WTC11 (cell line): ENCODE measurements around the gene ZBTB4. TPM values are rescaled to one million over a fixed set of nuclear protein-coding genes. Genes with fewer than 3 reads are reported as not detected.

ENCODE experiments used
- ATAC-seq: fragments of 200-7000 bp; cut with Tn5 transposase; 2 replicates; pipeline ENCODE4 v1.10.0; 2021; ENCODE audit warnings: mild to moderate bottlenecking, moderate library complexity
- CTCF ChIA-PET: fragments of 300-600 bp; sonication (Branson Sonifier 250); formaldehyde crosslinking; loops from one replicate; lab custom pipeline; 2021; ENCODE audit warnings: antibody characterized with exemption; lab: Charles Lee
- POLR2A ChIA-PET: fragments of 350-600 bp; sonication (Branson Sonifier 250); formaldehyde crosslinking; loops from one replicate; lab custom pipeline; 2021; ENCODE audit warnings: antibody characterized with exemption; lab: Charles Lee
- DNase-seq: peaks from one replicate; pipeline ENCODE4 v3.0.0; 2021; ENCODE audit warnings: low spot score
- H3K27ac Mint-ChIP-seq: 2 replicates; pipeline ENCODE4 v1.8.0; 2021; ENCODE audit warnings: mixed read lengths
- H3K27me3 Mint-ChIP-seq: 2 replicates; pipeline ENCODE4 v1.8.0; 2021; ENCODE audit warnings: low read depth, mild to moderate bottlenecking, moderate library complexity, mixed read lengths
- H3K36me3 Mint-ChIP-seq: 2 replicates; pipeline ENCODE4 v1.8.0; 2021; ENCODE audit warnings: mixed read lengths
- H3K4me1 Mint-ChIP-seq: 2 replicates; pipeline ENCODE4 v1.8.0; 2022; ENCODE audit warnings: mixed read lengths
- H3K4me3 Mint-ChIP-seq: 2 replicates; pipeline ENCODE4 v1.8.0; 2021; ENCODE audit warnings: mild to moderate bottlenecking, moderate library complexity, mixed read lengths
- H3K9me3 Mint-ChIP-seq: 2 replicates; pipeline ENCODE4 v1.8.0; 2021; ENCODE audit warnings: mixed read lengths
- CREM ChIP-seq: sonication (generic); formaldehyde crosslinking; IDR thresholded peaks from 2 replicates; pipeline ENCODE4 v1.8.1; 2022; ENCODE audit warnings: mild to moderate bottlenecking, missing genetic modification reagents, moderate library complexity
- ETV6 ChIP-seq: sonication (generic); formaldehyde crosslinking; IDR thresholded peaks from 2 replicates; pipeline ENCODE4 v1.8.1; 2022; ENCODE audit warnings: mild to moderate bottlenecking, missing genetic modification reagents
- FOXJ3 ChIP-seq: sonication (generic); formaldehyde crosslinking; IDR thresholded peaks from 2 replicates; pipeline ENCODE4 v1.9.0; 2021; ENCODE audit warnings: missing genetic modification reagents, mild to moderate bottlenecking, borderline replicate concordance
- FOXK1 ChIP-seq: sonication (generic); formaldehyde crosslinking; IDR thresholded peaks from 2 replicates; pipeline ENCODE4 v1.8.0; 2022; ENCODE audit warnings: mild to moderate bottlenecking, moderate library complexity, missing genetic modification reagents
- JAZF1 ChIP-seq: fragments of 250-450 bp; sonication (Bioruptor Pico); IDR thresholded peaks from 2 replicates; pipeline ENCODE4 v1.9.0; 2021; ENCODE audit warnings: moderate library complexity, mild to moderate bottlenecking, inconsistent platforms
- MXD4 ChIP-seq: fragments of 250-450 bp; sonication (Bioruptor Pico); IDR thresholded peaks from 2 replicates; pipeline ENCODE4 v1.8.0; 2021; ENCODE audit warnings: mild to moderate bottlenecking, moderate library complexity, borderline replicate concordance
- PRRX2 ChIP-seq: fragments of 250-450 bp; sonication (Bioruptor Pico); IDR thresholded peaks from 2 replicates; pipeline ENCODE4 v1.8.0; 2021; ENCODE audit warnings: mild to moderate bottlenecking
- RELA ChIP-seq: sonication (generic); formaldehyde crosslinking; IDR thresholded peaks from 2 replicates; pipeline ENCODE4 v1.8.1; 2022; ENCODE audit warnings: missing genetic modification reagents, mild to moderate bottlenecking, borderline replicate concordance
- TP53 ChIP-seq: sonication (generic); formaldehyde crosslinking; IDR thresholded peaks from 2 replicates; pipeline ENCODE4 v1.8.1; 2023; ENCODE audit warnings: mild to moderate bottlenecking, missing genetic modification reagents
- ZNF121 ChIP-seq: sonication (generic); formaldehyde crosslinking; IDR thresholded peaks from 2 replicates; pipeline ENCODE4 v1.8.0; 2023; ENCODE audit warnings: missing genetic modification reagents
- total RNA-seq: library from RNA; stranded (reverse); gene quantifications from 3 replicates; pipeline ENCODE4 v1.2.3, GENCODE V29; 2021
- TF ChIP-seq, protein P1 (sequence below): fragments of 250-450 bp; sonication (Bioruptor Pico); IDR thresholded peaks from 2 replicates; pipeline ENCODE4 v1.9.0; 2021; ENCODE audit warnings: mild to moderate bottlenecking, borderline replicate concordance
- TF ChIP-seq, protein P2 (sequence below): fragments of 250-450 bp; sonication (Bioruptor Pico); IDR thresholded peaks from 2 replicates; pipeline ENCODE4 v1.9.0; 2021; ENCODE audit warnings: mild to moderate bottlenecking
- TF ChIP-seq, protein P3 (sequence below): fragments of 200-600 bp; IDR thresholded peaks from 2 replicates; pipeline ENCODE4 v1.8.0; 2022; ENCODE audit warnings: antibody characterized with exemption
- TF ChIP-seq, protein P4 (sequence below): sonication (generic); formaldehyde crosslinking; IDR thresholded peaks from 2 replicates; pipeline ENCODE4 v1.8.1; 2022; ENCODE audit warnings: low read depth, mild to moderate bottlenecking, moderate library complexity, missing genetic modification reagents, borderline replicate concordance
- TF ChIP-seq, protein P5 (sequence below): sonication (generic); formaldehyde crosslinking; IDR thresholded peaks from 2 replicates; pipeline ENCODE4 v1.8.0; 2023; ENCODE audit warnings: missing genetic modification reagents
- TF ChIP-seq, protein P6 (sequence below): sonication (generic); formaldehyde crosslinking; IDR thresholded peaks from 2 replicates; pipeline ENCODE4 v1.8.1; 2023; ENCODE audit warnings: mild to moderate bottlenecking, moderate library complexity, missing genetic modification reagents
- TF ChIP-seq, protein P7 (sequence below): sonication (generic); formaldehyde crosslinking; IDR thresholded peaks from 2 replicates; pipeline ENCODE4 v1.8.1; 2023; ENCODE audit warnings: mild to moderate bottlenecking, missing genetic modification reagents, borderline replicate concordance

ZBTB4 gene
- total RNA-seq, 1 experiment from 2014 or later: 14.6 TPM

DNA sequence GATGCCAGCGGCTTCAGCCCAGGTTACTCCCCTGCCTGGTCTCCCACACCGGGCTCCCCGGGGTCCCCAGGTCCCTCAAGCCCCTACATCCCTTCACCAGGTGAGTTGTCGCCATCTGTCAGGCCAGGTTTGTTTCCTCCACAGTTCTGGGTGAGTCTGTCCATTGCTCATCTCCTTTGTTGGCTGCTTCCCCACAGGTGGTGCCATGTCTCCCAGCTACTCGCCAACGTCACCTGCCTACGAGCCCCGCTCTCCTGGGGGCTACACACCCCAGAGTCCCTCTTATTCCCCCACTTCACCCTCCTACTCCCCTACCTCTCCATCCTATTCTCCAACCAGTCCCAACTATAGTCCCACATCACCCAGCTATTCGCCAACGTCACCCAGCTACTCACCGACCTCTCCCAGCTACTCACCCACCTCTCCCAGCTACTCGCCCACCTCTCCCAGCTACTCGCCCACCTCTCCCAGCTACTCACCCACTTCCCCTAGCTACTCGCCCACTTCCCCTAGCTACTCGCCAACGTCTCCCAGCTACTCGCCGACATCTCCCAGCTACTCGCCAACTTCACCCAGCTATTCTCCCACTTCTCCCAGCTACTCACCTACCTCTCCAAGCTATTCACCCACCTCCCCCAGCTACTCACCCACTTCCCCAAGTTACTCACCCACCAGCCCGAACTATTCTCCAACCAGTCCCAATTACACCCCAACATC, 33.6 kb upstream of the ZBTB4 start (continued):
- TF ChIP-seq, protein P1, sequence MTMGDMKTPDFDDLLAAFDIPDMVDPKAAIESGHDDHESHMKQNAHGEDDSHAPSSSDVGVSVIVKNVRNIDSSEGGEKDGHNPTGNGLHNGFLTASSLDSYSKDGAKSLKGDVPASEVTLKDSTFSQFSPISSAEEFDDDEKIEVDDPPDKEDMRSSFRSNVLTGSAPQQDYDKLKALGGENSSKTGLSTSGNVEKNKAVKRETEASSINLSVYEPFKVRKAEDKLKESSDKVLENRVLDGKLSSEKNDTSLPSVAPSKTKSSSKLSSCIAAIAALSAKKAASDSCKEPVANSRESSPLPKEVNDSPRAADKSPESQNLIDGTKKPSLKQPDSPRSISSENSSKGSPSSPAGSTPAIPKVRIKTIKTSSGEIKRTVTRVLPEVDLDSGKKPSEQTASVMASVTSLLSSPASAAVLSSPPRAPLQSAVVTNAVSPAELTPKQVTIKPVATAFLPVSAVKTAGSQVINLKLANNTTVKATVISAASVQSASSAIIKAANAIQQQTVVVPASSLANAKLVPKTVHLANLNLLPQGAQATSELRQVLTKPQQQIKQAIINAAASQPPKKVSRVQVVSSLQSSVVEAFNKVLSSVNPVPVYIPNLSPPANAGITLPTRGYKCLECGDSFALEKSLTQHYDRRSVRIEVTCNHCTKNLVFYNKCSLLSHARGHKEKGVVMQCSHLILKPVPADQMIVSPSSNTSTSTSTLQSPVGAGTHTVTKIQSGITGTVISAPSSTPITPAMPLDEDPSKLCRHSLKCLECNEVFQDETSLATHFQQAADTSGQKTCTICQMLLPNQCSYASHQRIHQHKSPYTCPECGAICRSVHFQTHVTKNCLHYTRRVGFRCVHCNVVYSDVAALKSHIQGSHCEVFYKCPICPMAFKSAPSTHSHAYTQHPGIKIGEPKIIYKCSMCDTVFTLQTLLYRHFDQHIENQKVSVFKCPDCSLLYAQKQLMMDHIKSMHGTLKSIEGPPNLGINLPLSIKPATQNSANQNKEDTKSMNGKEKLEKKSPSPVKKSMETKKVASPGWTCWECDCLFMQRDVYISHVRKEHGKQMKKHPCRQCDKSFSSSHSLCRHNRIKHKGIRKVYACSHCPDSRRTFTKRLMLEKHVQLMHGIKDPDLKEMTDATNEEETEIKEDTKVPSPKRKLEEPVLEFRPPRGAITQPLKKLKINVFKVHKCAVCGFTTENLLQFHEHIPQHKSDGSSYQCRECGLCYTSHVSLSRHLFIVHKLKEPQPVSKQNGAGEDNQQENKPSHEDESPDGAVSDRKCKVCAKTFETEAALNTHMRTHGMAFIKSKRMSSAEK (CRISPR knock-in tag): no peak
- no peak for TF ChIP-seq TP53 (CRISPR knock-in tag)
- TF ChIP-seq, protein P2, sequence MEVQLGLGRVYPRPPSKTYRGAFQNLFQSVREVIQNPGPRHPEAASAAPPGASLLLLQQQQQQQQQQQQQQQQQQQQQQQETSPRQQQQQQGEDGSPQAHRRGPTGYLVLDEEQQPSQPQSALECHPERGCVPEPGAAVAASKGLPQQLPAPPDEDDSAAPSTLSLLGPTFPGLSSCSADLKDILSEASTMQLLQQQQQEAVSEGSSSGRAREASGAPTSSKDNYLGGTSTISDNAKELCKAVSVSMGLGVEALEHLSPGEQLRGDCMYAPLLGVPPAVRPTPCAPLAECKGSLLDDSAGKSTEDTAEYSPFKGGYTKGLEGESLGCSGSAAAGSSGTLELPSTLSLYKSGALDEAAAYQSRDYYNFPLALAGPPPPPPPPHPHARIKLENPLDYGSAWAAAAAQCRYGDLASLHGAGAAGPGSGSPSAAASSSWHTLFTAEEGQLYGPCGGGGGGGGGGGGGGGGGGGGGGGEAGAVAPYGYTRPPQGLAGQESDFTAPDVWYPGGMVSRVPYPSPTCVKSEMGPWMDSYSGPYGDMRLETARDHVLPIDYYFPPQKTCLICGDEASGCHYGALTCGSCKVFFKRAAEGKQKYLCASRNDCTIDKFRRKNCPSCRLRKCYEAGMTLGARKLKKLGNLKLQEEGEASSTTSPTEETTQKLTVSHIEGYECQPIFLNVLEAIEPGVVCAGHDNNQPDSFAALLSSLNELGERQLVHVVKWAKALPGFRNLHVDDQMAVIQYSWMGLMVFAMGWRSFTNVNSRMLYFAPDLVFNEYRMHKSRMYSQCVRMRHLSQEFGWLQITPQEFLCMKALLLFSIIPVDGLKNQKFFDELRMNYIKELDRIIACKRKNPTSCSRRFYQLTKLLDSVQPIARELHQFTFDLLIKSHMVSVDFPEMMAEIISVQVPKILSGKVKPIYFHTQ: no peak

DNA sequence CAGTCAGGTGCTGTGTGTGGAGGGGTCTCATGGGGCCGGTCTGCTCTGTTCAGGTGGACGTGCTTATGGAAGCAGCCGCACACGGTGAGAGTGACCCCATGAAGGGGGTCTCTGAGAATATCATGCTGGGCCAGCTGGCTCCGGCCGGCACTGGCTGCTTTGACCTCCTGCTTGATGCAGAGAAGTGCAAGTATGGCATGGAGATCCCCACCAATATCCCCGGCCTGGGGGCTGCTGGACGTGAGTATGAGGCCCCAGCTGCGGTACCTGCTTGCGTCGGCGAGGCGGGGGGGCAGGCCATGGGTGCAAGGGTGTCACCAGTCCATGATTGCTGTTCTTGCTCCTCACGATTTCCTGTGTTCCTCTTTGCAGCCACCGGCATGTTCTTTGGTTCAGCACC, 32.7 kb upstream of the ZBTB4 start:
- Mint-ChIP-seq H3K27ac (no peak overlapping the region), H3K36me3 (peaks cover 60% of the 10 kb centered on the region), H3K27me3 (no peaks in the 10 kb centered on the region), H3K9me3 (no peaks in the 10 kb centered on the region), H3K4me1 (no peaks in the 10 kb centered on the region), H3K4me3 (no peak overlapping the region)
- DNase-seq (no peak), ATAC-seq (no peak)
- ChIA-PET CTCF (interaction anchor here (1.2 to 4.4 kb wide), 2 partner anchors 44 to 49 kb away, joined by 3 to 31 read pairs; no protein-coding TSS in a partner anchor), POLR2A (interaction anchor here (1.5 kb wide), 1 partner anchor 49 kb away, joined by 5 read pairs; no protein-coding TSS in a partner anchor)
- TF ChIP-seq, protein P3, sequence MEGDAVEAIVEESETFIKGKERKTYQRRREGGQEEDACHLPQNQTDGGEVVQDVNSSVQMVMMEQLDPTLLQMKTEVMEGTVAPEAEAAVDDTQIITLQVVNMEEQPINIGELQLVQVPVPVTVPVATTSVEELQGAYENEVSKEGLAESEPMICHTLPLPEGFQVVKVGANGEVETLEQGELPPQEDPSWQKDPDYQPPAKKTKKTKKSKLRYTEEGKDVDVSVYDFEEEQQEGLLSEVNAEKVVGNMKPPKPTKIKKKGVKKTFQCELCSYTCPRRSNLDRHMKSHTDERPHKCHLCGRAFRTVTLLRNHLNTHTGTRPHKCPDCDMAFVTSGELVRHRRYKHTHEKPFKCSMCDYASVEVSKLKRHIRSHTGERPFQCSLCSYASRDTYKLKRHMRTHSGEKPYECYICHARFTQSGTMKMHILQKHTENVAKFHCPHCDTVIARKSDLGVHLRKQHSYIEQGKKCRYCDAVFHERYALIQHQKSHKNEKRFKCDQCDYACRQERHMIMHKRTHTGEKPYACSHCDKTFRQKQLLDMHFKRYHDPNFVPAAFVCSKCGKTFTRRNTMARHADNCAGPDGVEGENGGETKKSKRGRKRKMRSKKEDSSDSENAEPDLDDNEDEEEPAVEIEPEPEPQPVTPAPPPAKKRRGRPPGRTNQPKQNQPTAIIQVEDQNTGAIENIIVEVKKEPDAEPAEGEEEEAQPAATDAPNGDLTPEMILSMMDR: no peak
- TF ChIP-seq TP53 (CRISPR knock-in tag) (no peak), FOXJ3 (CRISPR knock-in tag) (no peak), MXD4 (CRISPR knock-in tag) (no peak), PRRX2 (CRISPR knock-in tag) (no peak), JAZF1 (CRISPR knock-in tag) (no peak), ZNF121 (CRISPR knock-in tag) (no peak), RELA (no peak), FOXK1 (no peak), CREM (CRISPR knock-in tag) (no peak), ETV6 (CRISPR knock-in tag) (no peak)
- TF ChIP-seq, protein P4, sequence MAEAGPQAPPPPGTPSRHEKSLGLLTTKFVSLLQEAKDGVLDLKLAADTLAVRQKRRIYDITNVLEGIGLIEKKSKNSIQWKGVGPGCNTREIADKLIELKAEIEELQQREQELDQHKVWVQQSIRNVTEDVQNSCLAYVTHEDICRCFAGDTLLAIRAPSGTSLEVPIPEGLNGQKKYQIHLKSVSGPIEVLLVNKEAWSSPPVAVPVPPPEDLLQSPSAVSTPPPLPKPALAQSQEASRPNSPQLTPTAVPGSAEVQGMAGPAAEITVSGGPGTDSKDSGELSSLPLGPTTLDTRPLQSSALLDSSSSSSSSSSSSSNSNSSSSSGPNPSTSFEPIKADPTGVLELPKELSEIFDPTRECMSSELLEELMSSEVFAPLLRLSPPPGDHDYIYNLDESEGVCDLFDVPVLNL (CRISPR knock-in tag): no peak
- TF ChIP-seq, protein P5, sequence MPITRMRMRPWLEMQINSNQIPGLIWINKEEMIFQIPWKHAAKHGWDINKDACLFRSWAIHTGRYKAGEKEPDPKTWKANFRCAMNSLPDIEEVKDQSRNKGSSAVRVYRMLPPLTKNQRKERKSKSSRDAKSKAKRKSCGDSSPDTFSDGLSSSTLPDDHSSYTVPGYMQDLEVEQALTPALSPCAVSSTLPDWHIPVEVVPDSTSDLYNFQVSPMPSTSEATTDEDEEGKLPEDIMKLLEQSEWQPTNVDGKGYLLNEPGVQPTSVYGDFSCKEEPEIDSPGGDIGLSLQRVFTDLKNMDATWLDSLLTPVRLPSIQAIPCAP (CRISPR knock-in tag): no peak
- TF ChIP-seq, protein P6, sequence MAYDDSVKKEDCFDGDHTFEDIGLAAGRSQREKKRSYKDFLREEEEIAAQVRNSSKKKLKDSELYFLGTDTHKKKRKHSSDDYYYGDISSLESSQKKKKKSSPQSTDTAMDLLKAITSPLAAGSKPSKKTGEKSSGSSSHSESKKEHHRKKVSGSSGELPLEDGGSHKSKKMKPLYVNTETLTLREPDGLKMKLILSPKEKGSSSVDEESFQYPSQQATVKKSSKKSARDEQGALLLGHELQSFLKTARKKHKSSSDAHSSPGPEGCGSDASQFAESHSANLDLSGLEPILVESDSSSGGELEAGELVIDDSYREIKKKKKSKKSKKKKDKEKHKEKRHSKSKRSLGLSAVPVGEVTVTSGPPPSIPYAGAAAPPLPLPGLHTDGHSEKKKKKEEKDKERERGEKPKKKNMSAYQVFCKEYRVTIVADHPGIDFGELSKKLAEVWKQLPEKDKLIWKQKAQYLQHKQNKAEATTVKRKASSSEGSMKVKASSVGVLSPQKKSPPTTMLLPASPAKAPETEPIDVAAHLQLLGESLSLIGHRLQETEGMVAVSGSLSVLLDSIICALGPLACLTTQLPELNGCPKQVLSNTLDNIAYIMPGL (CRISPR knock-in tag): no peak
- TF ChIP-seq, protein P7, sequence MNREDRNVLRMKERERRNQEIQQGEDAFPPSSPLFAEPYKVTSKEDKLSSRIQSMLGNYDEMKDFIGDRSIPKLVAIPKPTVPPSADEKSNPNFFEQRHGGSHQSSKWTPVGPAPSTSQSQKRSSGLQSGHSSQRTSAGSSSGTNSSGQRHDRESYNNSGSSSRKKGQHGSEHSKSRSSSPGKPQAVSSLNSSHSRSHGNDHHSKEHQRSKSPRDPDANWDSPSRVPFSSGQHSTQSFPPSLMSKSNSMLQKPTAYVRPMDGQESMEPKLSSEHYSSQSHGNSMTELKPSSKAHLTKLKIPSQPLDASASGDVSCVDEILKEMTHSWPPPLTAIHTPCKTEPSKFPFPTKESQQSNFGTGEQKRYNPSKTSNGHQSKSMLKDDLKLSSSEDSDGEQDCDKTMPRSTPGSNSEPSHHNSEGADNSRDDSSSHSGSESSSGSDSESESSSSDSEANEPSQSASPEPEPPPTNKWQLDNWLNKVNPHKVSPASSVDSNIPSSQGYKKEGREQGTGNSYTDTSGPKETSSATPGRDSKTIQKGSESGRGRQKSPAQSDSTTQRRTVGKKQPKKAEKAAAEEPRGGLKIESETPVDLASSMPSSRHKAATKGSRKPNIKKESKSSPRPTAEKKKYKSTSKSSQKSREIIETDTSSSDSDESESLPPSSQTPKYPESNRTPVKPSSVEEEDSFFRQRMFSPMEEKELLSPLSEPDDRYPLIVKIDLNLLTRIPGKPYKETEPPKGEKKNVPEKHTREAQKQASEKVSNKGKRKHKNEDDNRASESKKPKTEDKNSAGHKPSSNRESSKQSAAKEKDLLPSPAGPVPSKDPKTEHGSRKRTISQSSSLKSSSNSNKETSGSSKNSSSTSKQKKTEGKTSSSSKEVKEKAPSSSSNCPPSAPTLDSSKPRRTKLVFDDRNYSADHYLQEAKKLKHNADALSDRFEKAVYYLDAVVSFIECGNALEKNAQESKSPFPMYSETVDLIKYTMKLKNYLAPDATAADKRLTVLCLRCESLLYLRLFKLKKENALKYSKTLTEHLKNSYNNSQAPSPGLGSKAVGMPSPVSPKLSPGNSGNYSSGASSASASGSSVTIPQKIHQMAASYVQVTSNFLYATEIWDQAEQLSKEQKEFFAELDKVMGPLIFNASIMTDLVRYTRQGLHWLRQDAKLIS (CRISPR knock-in tag): no peak
